NCI-H1694 (cell line): ENCODE measurements around the gene RBM34.
"Not testable (repeated sequence)": the region's sequence is repeated elsewhere in the genome, so short reads cannot be mapped to it uniquely, and the experiment has no call there.

Source experiments
- DNase-seq: peaks from one replicate; lab custom pipeline; 2025; lab: John Stamatoyannopoulos, UW

RBM34 gene

GRCh38 chr1:235091319-235092044 is 69.6 kb downstream of the RBM34 start:
- not testable (repeated sequence) for DNase-seq

GRCh38 chr1:235090406-235091069 is 70.5 kb downstream of the RBM34 start:
- no peak for DNase-seq

DNA sequence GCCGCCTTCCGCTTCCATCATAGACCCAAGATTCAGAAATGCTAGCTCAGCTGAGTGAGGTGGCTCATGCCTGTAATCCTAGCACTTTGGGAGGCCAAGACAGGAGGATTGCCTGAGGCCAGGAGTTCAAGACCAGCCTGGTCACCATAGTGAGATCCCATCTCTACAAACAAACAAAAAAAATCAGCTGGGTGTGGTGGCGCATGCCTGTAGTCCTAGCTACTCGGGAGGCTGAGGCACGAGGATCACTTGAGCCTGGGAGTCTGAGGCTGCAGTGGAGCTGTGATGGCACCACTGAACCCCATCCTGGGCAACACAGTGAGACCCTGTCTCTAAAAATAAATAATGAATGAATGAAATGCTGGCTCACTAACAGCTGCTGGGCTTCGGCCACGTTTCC is 72.1 kb downstream of the RBM34 start:
- DNase-seq = no peak

DNA sequence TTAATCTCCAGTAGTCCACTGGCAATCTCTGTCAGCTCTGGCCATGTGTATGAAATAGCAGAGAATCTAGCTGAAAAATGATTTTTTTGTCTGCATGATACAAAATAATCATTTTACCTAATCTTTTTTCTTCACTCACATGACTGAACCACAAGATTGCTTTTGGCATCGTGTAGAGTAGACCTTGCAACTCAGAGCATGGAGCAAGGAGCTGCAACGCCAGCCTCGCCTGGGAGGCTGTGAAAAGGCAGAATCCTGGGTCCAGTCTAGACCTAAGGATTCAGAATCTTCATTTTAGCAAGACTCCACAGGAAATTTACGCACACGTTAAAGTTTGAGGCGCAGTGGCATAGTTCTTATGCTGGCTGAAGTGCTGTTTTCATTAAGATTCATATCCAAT is 72.6 kb downstream of the RBM34 start:
- no peak for DNase-seq

- no peak for DNase-seq
Measured at GRCh38 chr1:235087906-235088305, 73.1 kb downstream of the RBM34 start.

DNA sequence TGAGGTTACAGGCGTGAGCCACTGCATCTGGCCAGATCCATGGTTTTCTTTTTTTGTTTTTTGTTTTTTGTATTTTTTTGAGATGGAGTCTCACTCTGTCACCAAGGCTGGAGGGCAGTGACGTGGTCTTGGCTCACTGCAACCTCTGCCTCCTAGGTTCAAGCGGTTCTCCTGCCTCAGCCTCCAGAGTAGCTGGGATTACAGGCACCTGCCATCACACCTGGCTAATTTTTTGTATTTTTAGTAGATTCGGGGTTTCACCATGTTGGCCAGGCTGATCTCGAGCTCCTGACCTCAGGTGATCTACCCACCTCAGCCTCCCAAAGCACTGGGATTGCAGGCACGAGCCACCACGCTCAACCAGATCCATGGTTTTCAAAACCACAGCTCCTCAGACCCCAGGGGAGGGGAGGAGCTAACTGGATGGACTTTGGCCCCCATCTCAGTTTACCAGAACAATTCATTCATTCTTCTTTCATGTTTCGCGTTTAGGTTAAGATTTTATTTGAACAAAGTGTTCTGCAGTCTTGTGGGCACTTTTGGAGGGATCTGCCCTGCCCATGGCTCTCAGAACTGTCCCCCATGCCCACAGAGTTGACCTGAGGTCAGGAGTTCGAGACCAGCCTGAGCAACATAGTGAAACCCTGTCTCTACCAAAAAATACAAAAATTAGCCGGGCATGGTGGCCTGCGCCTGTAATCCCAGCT is 75.5 kb downstream of the RBM34 start:
- DNase-seq = not testable (repeated sequence)
